Endodermal cell (in vitro differentiated cells): Measurements from ENCODE around the gene DCAF4. TPM values are rescaled to one million over a fixed set of nuclear protein-coding genes. Genes with fewer than 3 reads are reported as not detected.

Experiments
- DNase-seq: peaks from one replicate; pipeline ENCODE4 v3.0.0-alpha.2; 2017
- H3K27ac ChIP-seq: 2 replicates; pipeline ENCODE4 v1.5.1; 2013; ENCODE audit warnings: mild to moderate bottlenecking, low read depth, low read length, moderate library complexity
- H3K27me3 ChIP-seq: 2 replicates; pipeline ENCODE4 v1.6.1; 2013; ENCODE audit warnings: mild to moderate bottlenecking, low read length, moderate library complexity; ENCODE audit not compliant: insufficient read depth, control insufficient read depth, poor library complexity, severe bottlenecking
- H3K36me3 ChIP-seq: 2 replicates; pipeline ENCODE4 v1.7.0; 2013; ENCODE audit warnings: mild to moderate bottlenecking, low read length, moderate library complexity; ENCODE audit not compliant: control insufficient read depth, insufficient read depth
- H3K4me1 ChIP-seq: one replicate; pipeline ENCODE4 v1.7.0; 2013; ENCODE audit warnings: low read length; ENCODE audit not compliant: control insufficient read depth, insufficient read depth
- H3K4me3 ChIP-seq: 2 replicates; pipeline ENCODE4 v1.5.1; 2013; ENCODE audit warnings: mild to moderate bottlenecking, low read length, moderate library complexity
- H3K9ac ChIP-seq: 2 replicates; pipeline ENCODE4 v1.6.1; 2013; ENCODE audit warnings: mild to moderate bottlenecking, low read length, moderate library complexity; ENCODE audit not compliant: poor library complexity, severe bottlenecking; ENCODE audit errors: extremely low read depth
- H3K9me3 ChIP-seq: 2 replicates; pipeline ENCODE4 v1.6.1; 2013; ENCODE audit warnings: mild to moderate bottlenecking, low read length, moderate library complexity; ENCODE audit not compliant: control insufficient read depth
- H3K27ac Mint-ChIP-seq: 2 replicates; pipeline ENCODE4 v1.8.0; 2020; ENCODE audit warnings: mixed read lengths
- H3K27me3 Mint-ChIP-seq: 2 replicates; pipeline ENCODE4 v1.8.0; 2021; ENCODE audit warnings: mild to moderate bottlenecking, mixed read lengths; ENCODE audit not compliant: insufficient read depth
- H3K36me3 Mint-ChIP-seq: 2 replicates; pipeline ENCODE4 v1.8.0; 2020; ENCODE audit warnings: low read depth, mixed read lengths
- H3K4me1 Mint-ChIP-seq: 2 replicates; pipeline ENCODE4 v1.8.0; 2020; ENCODE audit warnings: mixed read lengths
- H3K4me3 Mint-ChIP-seq: 2 replicates; pipeline ENCODE4 v1.8.0; 2020; ENCODE audit warnings: mild to moderate bottlenecking, moderate library complexity, mixed read lengths
- H3K9me3 Mint-ChIP-seq: 2 replicates; pipeline ENCODE4 v1.8.0; 2020; ENCODE audit warnings: mild to moderate bottlenecking, mixed read lengths
- WGBS, 2 experiments: methylation state at CpG; one replicate each; pipeline versions ENCODE4 v1.1.5 to v1.1.7; 2013; ENCODE audit warnings: missing lambda C conversion rate in 2 of 2, mixed read lengths in 1 of 2; ENCODE audit not compliant: insufficient coverage in 1 of 2, insufficient read length in 1 of 2; 5-methylcytosine and 5-hydroxymethylcytosine counted together
- total RNA-seq, 2 donors: library from RNA; stranded (reverse); fragmentation: NEBNext Ultra II Directional in 1 of 2; extraction: Animal tissue kit (Norgen Biotek cat#: 25700) in 1 of 2; gene quantifications; 2 replicates in 1 of 2; 3 replicates in 1 of 2; pipeline ENCODE4 v1.2.1, GENCODE V29; 2021
- TF ChIP-seq, protein P1 (sequence below): fragments of 200-600 bp; sonication (generic); conservative IDR thresholded peaks from 2 replicates; pipeline ENCODE4 v1.5.0; 2021; ENCODE audit warnings: antibody characterized with exemption, mild to moderate bottlenecking

The DCAF4 gene
- total RNA-seq, 2 donors from 2014 or later = 16.4 to 17.7 TPM

GRCh38 chr14:72881543-72881942, 44.7 kb upstream of the DCAF4 start:
- H3K27me3 ChIP-seq = no peaks in the 10 kb centered on the region
- H3K9me3 ChIP-seq = peaks cover 3% of the 10 kb centered on the region
- 82% methylated on average over 1 of the region's 2 CpGs; no CpG with 5 or more reads in 1 of the 2 experiments for WGBS, 2 experiments

GRCh38 chr14:72882047-72882446, 44.2 kb upstream of the DCAF4 start:
- no peak overlapping the region for H3K9ac ChIP-seq
- 95% methylated on average over 1 of the region's 1 CpG; no CpG with 5 or more reads in 1 of the 2 experiments for WGBS, 2 experiments
- H3K4me3 ChIP-seq = no peak overlapping the region
- no peak for DNase-seq
- TF ChIP-seq, protein P1, sequence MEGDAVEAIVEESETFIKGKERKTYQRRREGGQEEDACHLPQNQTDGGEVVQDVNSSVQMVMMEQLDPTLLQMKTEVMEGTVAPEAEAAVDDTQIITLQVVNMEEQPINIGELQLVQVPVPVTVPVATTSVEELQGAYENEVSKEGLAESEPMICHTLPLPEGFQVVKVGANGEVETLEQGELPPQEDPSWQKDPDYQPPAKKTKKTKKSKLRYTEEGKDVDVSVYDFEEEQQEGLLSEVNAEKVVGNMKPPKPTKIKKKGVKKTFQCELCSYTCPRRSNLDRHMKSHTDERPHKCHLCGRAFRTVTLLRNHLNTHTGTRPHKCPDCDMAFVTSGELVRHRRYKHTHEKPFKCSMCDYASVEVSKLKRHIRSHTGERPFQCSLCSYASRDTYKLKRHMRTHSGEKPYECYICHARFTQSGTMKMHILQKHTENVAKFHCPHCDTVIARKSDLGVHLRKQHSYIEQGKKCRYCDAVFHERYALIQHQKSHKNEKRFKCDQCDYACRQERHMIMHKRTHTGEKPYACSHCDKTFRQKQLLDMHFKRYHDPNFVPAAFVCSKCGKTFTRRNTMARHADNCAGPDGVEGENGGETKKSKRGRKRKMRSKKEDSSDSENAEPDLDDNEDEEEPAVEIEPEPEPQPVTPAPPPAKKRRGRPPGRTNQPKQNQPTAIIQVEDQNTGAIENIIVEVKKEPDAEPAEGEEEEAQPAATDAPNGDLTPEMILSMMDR = no peak
- H3K27me3 Mint-ChIP-seq = peaks cover 17% of the 10 kb centered on the region
- no peak overlapping the region for H3K4me3 Mint-ChIP-seq
- no peaks in the 10 kb centered on the region for H3K36me3 ChIP-seq
- H3K36me3 Mint-ChIP-seq = no peaks in the 10 kb centered on the region
- H3K27ac Mint-ChIP-seq = no peak overlapping the region
- no peak overlapping the region for H3K27ac ChIP-seq
- H3K27me3 ChIP-seq = no peaks in the 10 kb centered on the region
- H3K9me3 Mint-ChIP-seq = peaks cover 13% of the 10 kb centered on the region
- peaks cover 5% of the 10 kb centered on the region for H3K9me3 ChIP-seq
- H3K4me1 ChIP-seq = no peaks in the 10 kb centered on the region
- peaks cover 15% of the 10 kb centered on the region for H3K4me1 Mint-ChIP-seq

More at GRCh38 chr14:72881543-72881942, 44.7 kb upstream of the DCAF4 start:
- H3K4me1 Mint-ChIP-seq = peaks cover 20% of the 10 kb centered on the region
- H3K9me3 Mint-ChIP-seq = peaks cover 9% of the 10 kb centered on the region
- no peak for DNase-seq
- TF ChIP-seq, protein P1 = no peak
- no peak overlapping the region for H3K27ac ChIP-seq
- H3K4me1 ChIP-seq = peaks cover 2% of the 10 kb centered on the region
- no peaks in the 10 kb centered on the region for H3K36me3 ChIP-seq
- no peak overlapping the region for H3K4me3 Mint-ChIP-seq
- H3K9ac ChIP-seq = no peak overlapping the region
- no peak overlapping the region for H3K4me3 ChIP-seq
- peaks cover 20% of the 10 kb centered on the region for H3K27me3 Mint-ChIP-seq
- no peaks in the 10 kb centered on the region for H3K36me3 Mint-ChIP-seq
- H3K27ac Mint-ChIP-seq = no peak overlapping the region

DNA sequence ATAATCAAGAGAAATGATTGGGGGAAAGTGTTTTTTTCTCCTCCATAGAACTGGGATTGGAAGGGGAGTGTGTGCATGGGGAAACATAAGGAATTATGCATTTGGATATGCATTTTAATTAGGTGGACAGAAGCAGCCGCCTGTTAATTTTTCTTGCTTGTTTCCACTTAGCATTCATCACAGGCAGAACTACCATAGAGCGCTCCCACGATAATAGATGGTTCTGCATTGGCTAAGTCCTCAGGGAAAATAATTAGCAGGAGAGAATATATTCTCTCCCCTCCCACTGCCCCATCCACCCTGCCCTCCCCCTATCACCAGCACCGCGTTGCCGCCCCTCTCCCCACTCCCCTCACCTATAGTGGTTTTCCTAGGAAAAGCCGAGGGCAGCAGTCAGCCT, 43.8 kb upstream of the DCAF4 start:
- H3K9me3 Mint-ChIP-seq = peaks cover 14% of the 10 kb centered on the region
- no peaks in the 10 kb centered on the region for H3K36me3 ChIP-seq
- H3K4me1 Mint-ChIP-seq = peaks cover 11% of the 10 kb centered on the region
- no peaks in the 10 kb centered on the region for H3K4me1 ChIP-seq
- no peak overlapping the region for H3K9ac ChIP-seq
- H3K27me3 ChIP-seq = no peaks in the 10 kb centered on the region
- no peak overlapping the region for H3K27ac Mint-ChIP-seq
- H3K4me3 Mint-ChIP-seq = no peak overlapping the region
- H3K9me3 ChIP-seq = peaks cover 5% of the 10 kb centered on the region
- H3K4me3 ChIP-seq = no peak overlapping the region
- H3K36me3 Mint-ChIP-seq = no peaks in the 10 kb centered on the region
- DNase-seq = no peak
- H3K27ac ChIP-seq = no peak overlapping the region
- peaks cover 17% of the 10 kb centered on the region for H3K27me3 Mint-ChIP-seq
- TF ChIP-seq, protein P1 = no peak
- WGBS, 2 experiments = 71 to 94% methylated on average over 3 to 7 of the region's 7 CpGs
